Common myeloid progenitor, CD34-positive (primary cell): ENCODE results near the gene GLRA1. TPM values are rescaled to one million over a fixed set of nuclear protein-coding genes. Genes with fewer than 3 reads are reported as not detected.

Experiments
- CTCF ChIA-PET: fragments of 350-600 bp; sonication (Branson Sonifier 250); formaldehyde crosslinking; loops from one replicate; lab custom pipeline; 2021; ENCODE audit warnings: antibody characterized with exemption; lab: Charles Lee
- POLR2A ChIA-PET: fragments of 350-600 bp; sonication (Branson Sonifier 250); formaldehyde crosslinking; loops from one replicate; lab custom pipeline; 2021; ENCODE audit warnings: antibody characterized with exemption; lab: Charles Lee
- DNase-seq, 3 donors: peaks; one replicate each; pipeline versions ENCODE4 v3.0.0 to v3.0.0-alpha.2; 2013
- H3K27ac ChIP-seq, 2 experiments: 1 replicate in 1 of 2; 2 replicates in 1 of 2; pipeline ENCODE4 v1.7.0; 2013; ENCODE audit warnings: inconsistent platforms in 2 of 2, low read length in 2 of 2, mild to moderate bottlenecking in 2 of 2, low read depth in 1 of 2, moderate library complexity in 1 of 2; ENCODE audit not compliant: severe bottlenecking in 2 of 2, insufficient read depth in 1 of 2, poor library complexity in 1 of 2
- H3K27me3 ChIP-seq, 5 experiments: replicated peaks in 2 of 5; 1 replicate in 3 of 5; 2 replicates in 2 of 5; pipeline versions ENCODE4 v1.6.1 to v1.7.0; 2013; ENCODE audit warnings: low read length in 4 of 5, mild to moderate bottlenecking in 2 of 5, moderate library complexity in 2 of 5, inconsistent platforms in 1 of 5; ENCODE audit not compliant: insufficient read depth in 5 of 5, control insufficient read depth in 4 of 5
- H3K36me3 ChIP-seq, 4 experiments: 1 replicate in 2 of 4; 2 replicates in 2 of 4; pipeline versions ENCODE4 v1.6.1 to v1.7.0; 2013; ENCODE audit warnings: low read length in 3 of 4, control low read depth in 1 of 4, mild to moderate bottlenecking in 1 of 4; ENCODE audit not compliant: control insufficient read depth in 4 of 4, insufficient read depth in 4 of 4
- H3K4me1 ChIP-seq, 4 experiments: 1 replicate in 3 of 4; 2 replicates in 1 of 4; pipeline versions ENCODE4 v1.6.1 to v1.7.1; 2013; ENCODE audit warnings: low read length in 3 of 4, mild to moderate bottlenecking in 3 of 4, control low read depth in 1 of 4, inconsistent platforms in 1 of 4, moderate library complexity in 1 of 4; ENCODE audit not compliant: control insufficient read depth in 4 of 4, insufficient read depth in 4 of 4; ENCODE audit errors: control extremely low read depth in 1 of 4
- H3K4me3 ChIP-seq, 7 experiments: 1 replicate in 4 of 7; 2 replicates in 3 of 7; pipeline versions ENCODE4 v1.5.1 to v1.7.0; 2013; ENCODE audit warnings: mild to moderate bottlenecking in 7 of 7, low read length in 6 of 7, moderate library complexity in 6 of 7, inconsistent platforms in 2 of 7, low read depth in 2 of 7, control low read depth in 1 of 7; ENCODE audit not compliant: insufficient read depth in 4 of 7, control insufficient read depth in 1 of 7; ENCODE audit errors: extremely low read depth in 1 of 7
- H3K9me3 ChIP-seq, 5 experiments: 1 replicate in 4 of 5; 2 replicates in 1 of 5; pipeline versions ENCODE4 v1.6.1 to v1.7.1; 2013; ENCODE audit warnings: low read length in 4 of 5, mild to moderate bottlenecking in 2 of 5, inconsistent platforms in 1 of 5, low read depth in 1 of 5, moderate library complexity in 1 of 5; ENCODE audit not compliant: control insufficient read depth in 4 of 5, insufficient read depth in 2 of 5; ENCODE audit errors: control extremely low read depth in 1 of 5
- WGBS: methylation state at CpG from one replicate; pipeline ENCODE4 v1.1.5; 2013; ENCODE audit not compliant: insufficient coverage; 5-methylcytosine and 5-hydroxymethylcytosine counted together
- polyA plus RNA-seq: library from polyadenylated mRNA; unstranded; fragments of 120-200 nt; gene quantifications from one replicate; pipeline ENCODE4 v1.2.1, GENCODE V29; 2013

The GLRA1 gene
- polyA plus RNA-seq: not detected

DNA sequence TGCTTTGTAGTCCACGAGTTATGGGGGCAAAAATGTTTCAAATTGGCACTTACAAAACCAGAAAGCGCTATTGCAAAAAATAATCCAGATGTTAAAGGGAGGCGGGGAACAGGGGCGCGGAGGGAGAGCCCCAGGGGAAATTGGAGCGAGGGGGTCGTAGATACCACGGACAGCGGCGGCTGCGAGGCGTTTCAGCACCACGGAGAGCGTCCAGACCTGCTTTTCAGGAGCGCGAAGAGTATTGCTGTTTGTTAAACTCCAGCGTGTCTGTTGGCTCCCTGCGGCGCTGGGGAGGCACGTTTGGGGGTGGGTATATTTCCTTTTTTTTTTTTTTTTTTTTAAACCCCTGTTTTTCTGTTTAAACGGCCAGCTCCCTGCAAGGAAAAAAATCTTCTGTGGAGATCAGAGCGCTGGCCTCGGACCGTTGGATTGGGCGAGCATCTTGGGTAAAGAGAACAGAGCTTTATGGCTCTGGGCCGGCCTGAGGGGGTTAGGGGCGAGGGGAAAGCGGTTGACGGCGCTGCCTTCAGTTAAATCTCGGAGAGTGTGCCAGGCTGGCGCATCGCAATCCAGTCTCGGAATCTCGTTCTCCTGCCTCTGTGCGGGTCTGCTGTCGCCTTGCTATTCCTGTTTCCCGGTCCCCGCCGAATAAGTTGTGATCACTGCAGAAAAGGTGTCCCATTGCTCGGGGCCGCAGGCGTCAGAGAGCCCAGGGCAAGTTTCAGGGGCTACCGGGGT, at the start of gene GLRA1:
Gene GLRA1, minus strand, starts transcription at position 288 of the 738 bp plus-strand sequence. CDS start 302 bp downstream, outside the sequence.
- WGBS: 6% methylated on average over 34 of the region's 44 CpGs
- Histone ChIP-seq H3K9me3 (peaks cover 0 to 3% (median 0%) of the 10 kb centered on the region in 5 experiments), H3K4me1 (no peaks in the 10 kb centered on the region), H3K36me3 (no peaks in the 10 kb centered on the region), H3K4me3 (no peak within 1 kb of the TSS), H3K27ac (no peak within 1 kb of the TSS), H3K27me3 (peaks cover 0 to 16% (median 2%) of the 10 kb centered on the region in 5 experiments)
- DNase-seq: peak; percentile 36 to 79 (median 77)
- POLR2A ChIA-PET: no interaction called here
- CTCF ChIA-PET: no interaction called here

DNA sequence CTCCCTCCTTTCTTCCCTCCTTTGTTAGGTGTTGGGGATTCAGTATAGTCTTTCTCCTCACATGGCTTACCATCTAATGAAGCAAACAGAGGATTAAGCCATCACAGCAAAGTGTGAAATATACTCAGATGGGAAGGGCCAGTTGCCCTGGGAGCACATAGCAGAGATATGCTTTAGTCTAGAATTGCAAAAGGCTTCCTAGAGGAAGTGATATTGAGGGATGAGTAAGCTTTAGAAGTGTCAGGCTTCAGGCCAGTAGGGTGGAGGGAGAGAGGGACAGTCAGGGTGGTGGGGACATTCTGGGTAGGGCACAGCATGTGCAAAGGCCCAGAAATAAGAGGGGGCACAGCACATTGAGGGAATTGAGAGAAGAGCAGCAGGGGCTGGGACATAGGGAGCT, 46.2 kb upstream of the GLRA1 start:
- Histone ChIP-seq H3K36me3 (no peaks in the 10 kb centered on the region), H3K27me3 (no peaks in the 10 kb centered on the region), H3K4me1 (no peaks in the 10 kb centered on the region), H3K4me3 (no peak overlapping the region), H3K27ac (no peak overlapping the region), H3K9me3 (peaks cover 0 to 2% (median 0%) of the 10 kb centered on the region in 5 experiments)
- DNase-seq: no peak
- ChIA-PET POLR2A (no interaction called here), CTCF (no interaction called here)

GRCh38 chr5:151967865-151968264, 43.2 kb upstream of the GLRA1 start:
- ChIA-PET CTCF (no interaction called here), POLR2A (no interaction called here)
- DNase-seq: no peak
- no peaks in the 10 kb centered on the region for H3K36me3 ChIP-seq
- WGBS: 79% methylated on average over 2 of the region's 6 CpGs
- H3K4me1 ChIP-seq: no peaks in the 10 kb centered on the region
- H3K4me3 ChIP-seq: no peak overlapping the region
- H3K27me3 ChIP-seq: no peaks in the 10 kb centered on the region
- peaks cover 0 to 2% (median 0%) of the 10 kb centered on the region in 5 experiments for H3K9me3 ChIP-seq
- no peak overlapping the region for H3K27ac ChIP-seq

DNA sequence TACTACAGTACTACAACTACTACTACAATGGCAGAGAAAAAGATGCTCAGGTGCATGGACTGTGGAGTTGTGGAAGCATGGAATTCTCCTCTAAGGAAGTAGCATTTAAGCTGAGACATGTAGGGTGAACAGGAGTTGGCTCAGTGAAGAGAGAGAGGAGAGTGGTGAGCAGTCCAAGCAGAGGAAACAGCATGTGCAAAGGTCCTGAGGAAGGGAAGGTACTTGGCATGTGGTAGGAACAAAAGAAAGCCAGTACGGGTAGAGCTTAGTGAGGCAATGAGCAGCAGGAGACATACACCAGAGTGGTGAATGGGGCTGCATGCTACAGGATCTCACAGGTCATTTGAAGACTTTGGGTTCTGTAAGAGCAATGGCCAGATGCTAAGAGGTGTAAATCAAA, 41.4 kb upstream of the GLRA1 start:
- no peaks in the 10 kb centered on the region for H3K4me1 ChIP-seq
- no peaks in the 10 kb centered on the region for H3K27me3 ChIP-seq
- CTCF ChIA-PET: no interaction called here
- no peaks in the 10 kb centered on the region for H3K36me3 ChIP-seq
- DNase-seq: no peak
- H3K4me3 ChIP-seq: no peak overlapping the region
- POLR2A ChIA-PET: no interaction called here
- H3K9me3 ChIP-seq: peaks cover 0 to 2% (median 0%) of the 10 kb centered on the region in 5 experiments
- H3K27ac ChIP-seq: no peak overlapping the region
- 92% methylated on average over 1 of the region's 1 CpG for WGBS

DNA sequence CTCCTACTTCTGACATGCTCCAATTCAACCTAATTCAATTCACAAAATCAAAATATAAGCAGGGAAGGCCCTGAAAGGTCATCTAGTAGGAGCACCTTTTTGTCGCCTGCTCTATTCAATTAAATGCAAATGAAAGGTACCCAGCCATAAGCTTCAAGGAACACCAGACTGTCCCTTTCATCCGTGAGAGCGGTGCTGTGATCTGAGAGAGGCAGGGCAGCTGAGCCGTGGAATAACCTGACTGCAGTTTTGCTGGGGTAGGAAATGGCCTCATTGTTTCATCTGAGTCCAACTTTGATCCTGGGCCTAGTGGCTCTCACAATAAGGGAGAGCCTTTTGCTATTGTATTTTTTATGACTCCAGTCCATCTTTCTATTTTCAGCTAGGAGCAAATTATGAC, 39.8 kb upstream of the GLRA1 start:
- Histone ChIP-seq H3K4me1 (no peaks in the 10 kb centered on the region), H3K4me3 (no peak overlapping the region), H3K27ac (no peak overlapping the region), H3K27me3 (no peaks in the 10 kb centered on the region), H3K36me3 (no peaks in the 10 kb centered on the region), H3K9me3 (no peaks in the 10 kb centered on the region)
- no peak for DNase-seq
- POLR2A ChIA-PET: no interaction called here
- CTCF ChIA-PET: no interaction called here
- 76% methylated on average over 4 of the region's 4 CpGs for WGBS

DNA sequence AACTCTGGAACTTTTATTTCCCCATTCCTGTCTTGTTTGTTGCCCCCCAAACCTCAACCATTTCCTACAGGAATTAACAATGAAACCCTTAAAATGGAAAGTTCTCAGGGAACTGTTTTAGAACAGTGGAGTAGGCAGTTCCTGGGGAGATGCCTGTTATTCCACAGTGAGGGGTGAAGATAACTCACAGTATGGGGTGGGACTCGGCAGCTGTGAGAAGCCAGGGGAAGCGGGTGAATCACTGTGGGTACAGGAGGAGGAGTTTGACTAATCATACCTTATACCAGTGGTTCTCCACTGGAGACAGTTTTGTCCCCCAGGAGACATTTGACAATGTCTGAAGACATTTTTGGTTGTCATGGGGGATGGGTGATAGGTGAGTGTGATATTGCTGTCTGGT, 36.9 kb upstream of the GLRA1 start:
- DNase-seq: no peak
- H3K4me1 ChIP-seq: no peaks in the 10 kb centered on the region
- CTCF ChIA-PET: no interaction called here

GRCh38 chr5:151958111-151958510, 33.5 kb upstream of the GLRA1 start:
- Histone ChIP-seq H3K27me3 (no peaks in the 10 kb centered on the region), H3K4me3 (no peak overlapping the region), H3K9me3 (no peaks in the 10 kb centered on the region), H3K4me1 (no peaks in the 10 kb centered on the region), H3K27ac (no peak overlapping the region), H3K36me3 (no peaks in the 10 kb centered on the region)
- ChIA-PET POLR2A (no interaction called here), CTCF (no interaction called here)
- 70% methylated on average over 2 of the region's 3 CpGs for WGBS
- DNase-seq: no peak

More for the DNA sequence above, 36.9 kb upstream of the GLRA1 start:
- WGBS: 17% methylated on average over 1 of the region's 2 CpGs
- Histone ChIP-seq H3K27ac (no peak overlapping the region), H3K36me3 (no peaks in the 10 kb centered on the region), H3K9me3 (no peaks in the 10 kb centered on the region), H3K27me3 (no peaks in the 10 kb centered on the region), H3K4me3 (no peak overlapping the region)
- POLR2A ChIA-PET: no interaction called here
